ENCODE results near the gene MAPK4.

MAPK4 gene

DNA sequence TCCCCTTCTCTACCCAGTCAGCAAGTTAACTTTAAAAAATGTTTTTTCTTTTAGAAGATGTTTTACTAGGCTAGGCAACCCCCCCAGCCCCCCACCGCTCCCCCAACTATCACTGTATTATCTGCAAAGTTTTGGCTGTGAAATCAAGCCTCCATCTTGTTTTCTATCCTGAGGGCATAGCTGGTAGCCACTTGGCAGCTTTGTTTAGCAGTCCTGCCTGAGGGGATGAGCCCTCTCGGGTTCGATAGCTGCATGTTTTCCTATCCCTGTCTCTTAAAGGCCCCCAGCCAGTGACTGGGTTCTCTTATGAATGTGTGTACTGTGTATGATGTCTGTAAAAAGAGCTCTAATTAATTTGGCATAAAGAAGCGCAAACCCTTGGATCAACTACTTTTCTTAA lies 216.5 kb downstream of the MAPK4 start:
- TF ChIP-seq GATA3 (IDR thresholded peaks at IDR 0.05; ENCODE audit: low read depth, low read length) (no peak), GATA2 (IDR thresholded peaks at IDR 0.05; ENCODE audit: low read depth, low read length) (no peak)

Measured in SH-SY5Y (cell line).